ENCODE results near the gene ANKRD16. TPM values are rescaled to one million over a fixed set of nuclear protein-coding genes. Genes with fewer than 3 reads are reported as not detected.

ANKRD16 gene
- total and polyA plus RNA-seq, 2 of the 13 experiments (the other 11 are each of a cell fraction or from before 2014, with no cell fraction given): 8.0 to 11.4 TPM

GRCh38 chr10:5919568-5919967, 29.9 kb upstream of the ANKRD16 start:
- no peak overlapping the region for H3K9ac ChIP-seq (ENCODE audit: insufficient read depth, low read depth, low read length)
- no TSS peak for BruUV-seq (replicated peaks)
- no peak overlapping the region for H3K27ac ChIP-seq (ENCODE audit: extremely low read length, insufficient read depth, low read length)
- FAIRE-seq (no peak), DNase-seq (ENCODE audit: low spot score) (no peak), ATAC-seq (no peak)
- H4K20me1 ChIP-seq (ENCODE audit: insufficient read depth, low read length): no peaks in the 10 kb centered on the region
- H3K79me2 ChIP-seq (ENCODE audit: insufficient read depth, low read length): no peaks in the 10 kb centered on the region
- ChIA-PET CTCF (ENCODE audit: low intra/inter-chr PET ratio, low total read pairs) (no interaction called here), POLR2A (no interaction called here)
- no peak overlapping the region for H2AFZ ChIP-seq (ENCODE audit: low read length)
- TF ChIP-seq REST (IDR thresholded peaks at IDR 0.05; ENCODE audit: borderline replicate concordance in 1 of 2, low read depth in 1 of 2, low read length in 2 of 2) (no peak), ZNF207 (IDR thresholded peaks at IDR 0.05; ENCODE audit: borderline replicate concordance) (no peak), ZNF431 (CRISPR knock-in tag; IDR thresholded peaks at IDR 0.05; ENCODE audit: borderline replicate concordance, low read depth) (no peak), NFRKB (IDR thresholded peaks at IDR 0.05) (no peak), TGIF2 (CRISPR knock-in tag; IDR thresholded peaks at IDR 0.05) (no peak), ZKSCAN5 (CRISPR knock-in tag; IDR thresholded peaks at IDR 0.05) (no peak), DDIT3 (CRISPR knock-in tag; IDR thresholded peaks at IDR 0.05) (no peak), ARNT (IDR thresholded peaks at IDR 0.05) (no peak), MTERF4 (CRISPR knock-in tag; IDR thresholded peaks at IDR 0.05) (no peak), ZNF879 (CRISPR knock-in tag; IDR thresholded peaks at IDR 0.05) (no peak), MAFK (conservative IDR thresholded peaks at IDR 0.05 in 1 of 2, IDR thresholded peaks at IDR 0.05 in 1 of 2; ENCODE audit: low read length in 2 of 2) (no peak)
- TF ChIP-seq, protein P1, sequence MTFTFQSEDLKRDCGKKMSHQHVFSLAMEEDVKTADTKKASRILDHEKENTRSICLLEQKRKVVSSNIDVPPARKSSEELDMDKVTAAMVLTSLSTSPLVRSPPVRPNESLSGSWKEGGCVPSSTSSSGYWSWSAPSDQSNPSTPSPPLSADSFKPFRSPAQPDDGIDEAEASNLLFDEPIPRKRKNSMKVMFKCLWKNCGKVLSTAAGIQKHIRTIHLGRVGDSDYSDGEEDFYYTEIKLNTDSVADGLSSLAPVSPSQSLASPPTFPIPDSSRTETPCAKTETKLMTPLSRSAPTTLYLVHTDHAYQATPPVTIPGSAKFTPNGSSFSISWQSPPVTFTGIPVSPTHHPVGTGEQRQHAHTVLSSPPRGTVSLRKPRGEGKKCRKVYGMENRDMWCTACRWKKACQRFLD (CRISPR knock-in tag; IDR thresholded peaks at IDR 0.05; ENCODE audit: borderline replicate concordance): no peak
- TF ChIP-seq, protein P2, sequence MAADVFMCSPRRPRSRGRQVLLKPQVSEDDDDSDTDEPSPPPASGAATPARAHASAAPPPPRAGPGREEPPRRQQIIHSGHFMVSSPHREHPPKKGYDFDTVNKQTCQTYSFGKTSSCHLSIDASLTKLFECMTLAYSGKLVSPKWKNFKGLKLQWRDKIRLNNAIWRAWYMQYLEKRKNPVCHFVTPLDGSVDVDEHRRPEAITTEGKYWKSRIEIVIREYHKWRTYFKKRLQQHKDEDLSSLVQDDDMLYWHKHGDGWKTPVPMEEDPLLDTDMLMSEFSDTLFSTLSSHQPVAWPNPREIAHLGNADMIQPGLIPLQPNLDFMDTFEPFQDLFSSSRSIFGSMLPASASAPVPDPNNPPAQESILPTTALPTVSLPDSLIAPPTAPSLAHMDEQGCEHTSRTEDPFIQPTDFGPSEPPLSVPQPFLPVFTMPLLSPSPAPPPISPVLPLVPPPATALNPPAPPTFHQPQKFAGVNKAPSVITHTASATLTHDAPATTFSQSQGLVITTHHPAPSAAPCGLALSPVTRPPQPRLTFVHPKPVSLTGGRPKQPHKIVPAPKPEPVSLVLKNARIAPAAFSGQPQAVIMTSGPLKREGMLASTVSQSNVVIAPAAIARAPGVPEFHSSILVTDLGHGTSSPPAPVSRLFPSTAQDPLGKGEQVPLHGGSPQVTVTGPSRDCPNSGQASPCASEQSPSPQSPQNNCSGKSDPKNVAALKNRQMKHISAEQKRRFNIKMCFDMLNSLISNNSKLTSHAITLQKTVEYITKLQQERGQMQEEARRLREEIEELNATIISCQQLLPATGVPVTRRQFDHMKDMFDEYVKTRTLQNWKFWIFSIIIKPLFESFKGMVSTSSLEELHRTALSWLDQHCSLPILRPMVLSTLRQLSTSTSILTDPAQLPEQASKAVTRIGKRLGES (CRISPR knock-in tag; IDR thresholded peaks at IDR 0.05; ENCODE audit: borderline replicate concordance): no peak
- H3K27me3 ChIP-seq (ENCODE audit: control insufficient read depth in 1 of 2, insufficient read depth in 2 of 2, low read length in 2 of 2): no peaks in the 10 kb centered on the region
- 95% methylated on average over 7 of the region's 7 CpGs for WGBS (ENCODE audit: low lambda C conversion rate)
- no peaks in the 10 kb centered on the region for H3K9me3 ChIP-seq (ENCODE audit: low read length)
- H3K4me3 ChIP-seq (replicated peaks in 1 of 3; ENCODE audit: insufficient read depth in 1 of 3, low read depth in 2 of 3, low read length in 3 of 3): no peak overlapping the region
- H3K4me2 ChIP-seq (ENCODE audit: low read depth, low read length): no peak overlapping the region
- no peaks in the 10 kb centered on the region for H3K4me1 ChIP-seq (ENCODE audit: insufficient read depth, low read length)
- intact Hi-C loops (cut with micrococcal nuclease; ENCODE audit: unreplicated experiment) (no loop called here), in situ Hi-C loops (cut with HindIII; ENCODE audit: extremely low pct_ligation_motif_present, low pct_unique_long_range_greater_than_20kb) (no loop called here)
- H3K36me3 ChIP-seq (replicated peaks in 1 of 2; ENCODE audit: control insufficient read depth in 1 of 2, insufficient read depth in 2 of 2, low read length in 2 of 2): peaks cover 64 to 94% of the 10 kb centered on the region in 2 experiments
